ENCODE measurements around the gene LAGE3. TPM values are rescaled to one million over a fixed set of nuclear protein-coding genes. Genes with fewer than 3 reads are reported as not detected.

The LAGE3 gene
- total RNA-seq (2022; extraction: Qiagen RNA extraction; ENCODE audit: low read depth): 44.8 to 69.5 TPM (median 62.9 TPM) in 5 replicates

GRCh38 chrX:154478728-154479622 lies at the start of gene LAGE3:
Gene LAGE3 (minus strand): TSS chrX:154479281. CDS start chrX:154478915, 366 bp downstream.

GRCh38 chrX:154515966-154516655 lies 37.0 kb upstream of the LAGE3 start, which contains the start of gene FAM3A:
Gene FAM3A (minus strand): TSS chrX:154516232. CDS start chrX:154515772, 460 bp downstream.

DNA sequence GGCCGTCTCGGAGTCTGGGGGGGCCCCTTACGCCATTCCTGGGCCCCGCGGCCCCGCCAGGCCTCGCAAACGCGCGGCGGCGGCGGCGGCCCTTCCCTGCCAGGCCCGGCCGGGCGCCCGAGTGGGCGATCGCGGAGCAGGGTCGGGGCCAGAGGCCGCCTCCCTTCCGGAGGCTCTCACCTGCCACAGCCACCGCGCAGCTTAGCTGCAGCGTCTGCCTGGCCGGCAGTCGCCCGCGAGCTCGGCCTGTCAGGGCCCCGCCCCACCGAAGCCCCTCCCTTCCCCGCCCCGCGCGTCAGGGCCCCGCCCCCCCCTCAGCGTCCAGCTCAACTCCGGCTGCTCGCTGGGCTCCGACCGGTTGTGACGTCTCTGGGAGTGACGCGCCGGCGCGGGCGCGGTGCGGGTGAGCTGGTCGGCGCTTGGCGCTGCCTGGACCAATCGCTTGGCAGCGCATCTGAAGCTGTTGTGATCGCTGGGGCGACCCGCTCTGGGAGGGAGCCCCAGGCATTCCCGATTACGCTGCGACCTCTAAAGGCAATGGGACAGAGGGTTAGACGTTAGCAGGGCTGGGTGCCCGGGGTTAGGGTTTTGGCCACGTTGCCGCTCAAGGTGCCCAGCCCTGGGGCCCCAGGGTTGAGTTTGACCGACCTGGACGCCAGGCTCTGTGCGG lies 11.5 kb upstream of the LAGE3 start, which contains the start of gene SLC10A3:
Gene SLC10A3, minus strand, starts transcription at position 216 of the 670 bp plus-strand sequence. CDS start 1,689 bp downstream, outside the sequence.

DNA sequence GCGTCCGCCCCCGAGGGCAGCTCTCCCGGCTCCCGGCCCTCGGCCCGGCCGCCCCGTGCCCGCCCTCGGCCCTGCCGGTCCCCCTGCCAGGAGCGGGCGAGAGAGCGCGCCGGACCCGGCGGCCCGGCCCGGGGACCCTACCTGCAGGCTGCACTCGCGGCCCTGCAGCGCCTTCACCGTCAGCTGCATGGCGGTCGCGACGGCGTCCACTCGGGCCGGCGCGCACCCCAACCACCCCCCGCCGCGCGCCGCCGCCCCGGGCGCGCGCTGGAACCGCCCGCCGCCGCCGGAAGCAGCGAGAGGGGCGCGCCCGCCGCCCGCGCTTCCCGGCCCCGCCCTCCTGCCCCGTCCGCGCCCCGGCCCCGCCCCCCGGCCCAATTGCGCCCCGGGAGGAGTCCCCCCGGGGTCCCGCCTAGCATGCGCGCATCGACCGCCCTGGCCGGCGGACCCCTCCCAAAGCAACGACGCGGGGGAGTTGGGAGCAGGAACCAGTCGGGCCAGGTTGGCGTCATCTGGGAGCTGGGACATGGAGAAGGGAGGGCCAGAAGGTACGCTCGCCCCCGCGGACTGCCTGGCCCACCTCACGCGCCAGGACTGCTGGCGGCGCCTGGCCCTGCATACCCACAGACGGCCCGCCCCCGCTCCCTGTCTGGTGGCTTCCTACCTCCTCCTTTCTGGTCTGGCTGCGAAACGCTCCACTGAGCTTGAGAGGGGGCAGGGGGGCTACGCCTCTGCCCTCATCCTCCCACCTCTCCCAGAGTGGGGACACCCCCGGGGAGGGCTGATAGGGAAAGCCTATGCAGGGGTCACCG lies 7.5 kb upstream of the LAGE3 start, which contains the start of gene UBL4A:
Gene UBL4A, minus strand, starts transcription at position 220 of the 812 bp plus-strand sequence. Its CDS starts 31 bp downstream, at position 189.

DNA sequence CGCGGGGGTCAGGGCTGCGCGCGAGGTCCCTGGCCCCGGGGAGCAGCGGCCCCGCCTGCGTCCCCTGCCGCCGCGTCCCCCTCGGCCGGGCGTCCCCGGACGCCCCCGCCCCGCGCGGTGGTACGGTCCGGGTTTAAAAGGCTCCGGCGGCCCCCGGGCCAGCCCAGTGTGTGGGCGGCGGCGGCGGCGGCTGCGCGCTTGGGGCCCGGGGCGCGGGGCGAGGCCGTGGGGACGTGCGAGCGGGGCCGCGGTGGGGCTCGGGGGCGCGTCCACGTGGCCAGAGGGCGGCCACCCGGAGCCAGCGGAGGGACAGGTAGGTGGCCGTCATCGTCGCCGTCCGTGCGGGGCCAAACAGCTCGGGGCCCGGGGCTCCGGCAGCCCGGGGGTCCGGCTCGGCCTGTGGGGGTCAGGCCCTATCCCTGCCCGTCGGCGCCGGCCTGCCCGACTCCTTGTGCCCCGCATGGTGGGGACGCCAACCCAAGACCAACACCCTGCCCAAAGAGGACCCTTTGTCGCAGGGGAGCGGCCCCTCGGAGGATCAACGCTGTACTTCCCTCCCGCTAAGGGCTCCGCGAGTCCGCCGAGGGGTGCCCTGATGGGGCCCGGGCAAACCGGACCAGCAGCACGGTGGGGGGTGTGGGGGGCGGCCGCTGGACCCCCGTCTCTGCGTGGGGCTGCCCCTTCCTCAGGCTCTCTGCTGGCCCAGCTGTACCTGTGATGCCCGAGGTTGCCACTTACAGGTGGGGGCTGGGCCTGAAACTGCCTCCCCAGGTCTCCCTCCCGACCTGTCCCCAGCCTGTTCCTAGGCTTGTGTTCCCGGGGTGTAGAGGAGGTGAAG lies 20.7 kb downstream of the LAGE3 start, which contains the start of gene PLXNA3:
Gene PLXNA3, plus strand, starts transcription at position 166 of the 838 bp plus-strand sequence. CDS start 1,903 bp downstream, outside the sequence.

DNA sequence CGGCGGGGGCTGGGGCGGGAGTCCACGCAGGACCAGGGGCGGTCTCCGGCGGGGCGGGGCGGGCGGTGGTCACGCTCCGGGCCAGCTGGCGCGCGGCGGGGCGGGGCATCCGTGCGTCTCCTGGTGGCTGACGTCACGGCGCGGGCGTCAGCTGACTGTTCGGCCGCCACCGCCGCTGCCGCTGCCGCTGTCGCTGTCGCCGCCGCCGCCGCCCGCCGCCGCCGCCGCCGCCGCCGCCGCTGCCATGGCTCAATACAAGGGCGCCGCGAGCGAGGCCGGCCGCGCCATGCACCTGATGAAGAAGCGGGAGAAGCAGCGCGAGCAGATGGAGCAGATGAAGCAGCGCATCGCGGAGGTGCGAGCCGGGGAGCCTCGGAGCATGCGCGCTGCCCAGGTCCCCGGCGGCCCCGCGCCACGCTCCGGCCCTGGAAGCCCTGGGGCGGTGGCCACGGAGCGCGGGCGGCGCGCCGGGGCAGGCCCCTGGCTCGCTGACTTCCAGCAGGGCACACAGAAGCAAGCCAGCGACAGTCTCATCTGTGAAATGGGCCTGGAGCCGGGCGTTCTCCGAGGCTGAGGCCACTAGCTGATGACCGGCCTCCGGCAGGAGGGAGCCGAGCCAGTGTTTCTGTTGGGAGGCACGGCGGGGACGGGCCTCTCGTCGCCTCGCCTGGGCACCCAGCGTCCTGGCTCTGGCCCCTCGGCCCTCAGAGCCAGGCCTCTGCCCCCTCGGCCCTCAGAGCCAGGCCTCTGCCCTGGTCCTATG lies 34.9 kb downstream of the LAGE3 start, which contains the start of gene FAM50A:
Gene FAM50A, plus strand, starts transcription at position 150 of the 763 bp plus-strand sequence. Its CDS starts 95 bp downstream, at position 245.

GRCh38 chrX:154436983-154437752 lies 41.9 kb downstream of the LAGE3 start, which contains the start of gene GDI1:
Gene GDI1 (plus strand): TSS chrX:154437154. CDS start chrX:154437255, 101 bp downstream.

DNA sequence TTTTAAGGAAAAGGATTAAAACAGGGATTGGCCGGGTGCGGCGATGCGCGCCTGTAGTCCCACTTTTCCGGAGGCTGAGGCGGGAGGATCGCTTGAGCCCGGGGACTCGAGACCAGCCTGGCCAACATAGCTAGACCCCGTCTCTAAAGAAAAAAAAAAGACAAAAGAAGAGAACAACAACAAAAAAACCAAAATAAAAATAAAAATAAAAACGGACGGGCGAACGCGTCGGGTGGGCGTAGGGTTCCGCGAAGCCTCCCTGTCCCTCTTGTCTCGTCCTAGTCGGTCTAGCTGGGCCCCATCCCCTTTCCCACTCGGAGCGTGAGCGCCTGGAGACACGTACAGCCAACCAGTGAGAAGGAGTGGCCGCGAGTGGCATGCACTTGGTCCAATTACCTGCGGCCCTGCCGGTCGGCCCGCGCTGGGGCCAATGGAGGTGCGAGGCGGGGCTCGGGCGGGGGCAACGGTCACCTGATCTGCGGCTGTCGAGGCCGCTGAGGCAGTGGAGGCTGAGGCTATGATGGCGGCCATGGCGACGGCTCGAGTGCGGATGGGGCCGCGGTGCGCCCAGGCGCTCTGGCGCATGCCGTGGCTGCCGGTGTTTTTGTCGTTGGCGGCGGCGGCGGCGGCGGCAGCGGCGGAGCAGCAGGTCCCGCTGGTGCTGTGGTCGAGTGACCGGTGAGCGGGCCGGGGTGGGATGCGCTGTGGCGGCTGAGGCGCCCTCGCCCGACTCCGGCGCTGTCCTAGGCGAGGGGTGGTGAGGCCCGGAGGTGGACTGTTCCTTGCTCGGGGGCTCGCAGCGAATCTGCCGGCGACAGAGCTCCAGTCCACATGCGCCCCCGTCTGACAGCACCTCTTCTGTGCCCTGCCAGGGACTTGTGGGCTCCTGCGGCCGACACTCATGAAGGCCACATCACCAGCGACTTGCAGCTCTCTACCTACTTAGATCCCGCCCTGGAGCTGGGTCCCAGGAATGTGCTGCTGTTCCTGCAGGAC lies 50.6 kb downstream of the LAGE3 start, which contains the start of gene ATP6AP1:
Gene ATP6AP1, plus strand, starts transcription at position 502 of the 996 bp plus-strand sequence. Its CDS starts 16 bp downstream, at position 518.

Other genes starting within 250 kb of the LAGE3 start
- not detected in 5 replicates for gene OPN1MW3, start 221.7 kb downstream of the LAGE3 start, total RNA-seq (2022; extraction: Qiagen RNA extraction; ENCODE audit: low read depth)
- not detected in 5 replicates for gene TEX28, start 184.2 kb downstream of the LAGE3 start, total RNA-seq (2022; extraction: Qiagen RNA extraction; ENCODE audit: low read depth)
- gene TKTL1, start 183.5 kb downstream of the LAGE3 start, total RNA-seq (2022; extraction: Qiagen RNA extraction; ENCODE audit: low read depth): 0.06 to 0.23 TPM in 2 of 5 replicates, not detected in the others
- gene FLNA, start 104.6 kb downstream of the LAGE3 start, total RNA-seq (2022; extraction: Qiagen RNA extraction; ENCODE audit: low read depth): 1,489 to 1,751 TPM (median 1,561 TPM) in 5 replicates
- 137 to 159 TPM (median 152 TPM) in 5 replicates for gene EMD, start 100.0 kb downstream of the LAGE3 start, total RNA-seq (2022; extraction: Qiagen RNA extraction; ENCODE audit: low read depth)
- gene RPL10, start 80.9 kb downstream of the LAGE3 start, total RNA-seq (2022; extraction: Qiagen RNA extraction; ENCODE audit: low read depth): 4,944 to 5,934 TPM (median 5,259 TPM) in 5 replicates
- gene DNASE1L1, start 70.0 kb downstream of the LAGE3 start, total RNA-seq (2022; extraction: Qiagen RNA extraction; ENCODE audit: low read depth): 26.5 to 29.9 TPM (median 27.4 TPM) in 5 replicates
- gene TAFAZZIN, start 67.7 kb downstream of the LAGE3 start, total RNA-seq (2022; extraction: Qiagen RNA extraction; ENCODE audit: low read depth): 26.6 to 37.0 TPM (median 35.2 TPM) in 5 replicates
- 82.2 to 107 TPM (median 102 TPM) in 5 replicates for gene ATP6AP1, start 50.6 kb downstream of the LAGE3 start, total RNA-seq (2022; extraction: Qiagen RNA extraction; ENCODE audit: low read depth)
- 92.2 to 99.4 TPM (median 97.5 TPM) in 5 replicates for gene GDI1, start 42.1 kb downstream of the LAGE3 start, total RNA-seq (2022; extraction: Qiagen RNA extraction; ENCODE audit: low read depth)
- 94.9 to 121 TPM (median 111 TPM) in 5 replicates for gene FAM50A, start 35.1 kb downstream of the LAGE3 start, total RNA-seq (2022; extraction: Qiagen RNA extraction; ENCODE audit: low read depth)
- gene PLXNA3, start 21.0 kb downstream of the LAGE3 start, total RNA-seq (2022; extraction: Qiagen RNA extraction; ENCODE audit: low read depth): 5.4 to 17.5 TPM (median 12.2 TPM) in 5 replicates
- 64.6 to 70.4 TPM (median 66.2 TPM) in 5 replicates for gene UBL4A, start 7.3 kb upstream of the LAGE3 start, total RNA-seq (2022; extraction: Qiagen RNA extraction; ENCODE audit: low read depth)
- 35.4 to 42.5 TPM (median 38.9 TPM) in 5 replicates for gene SLC10A3, start 11.3 kb upstream of the LAGE3 start, total RNA-seq (2022; extraction: Qiagen RNA extraction; ENCODE audit: low read depth)
- gene FAM3A, start 37.0 kb upstream of the LAGE3 start, total RNA-seq (2022; extraction: Qiagen RNA extraction; ENCODE audit: low read depth): 37.8 to 47.0 TPM (median 42.4 TPM) in 5 replicates
- 1,297 to 1,681 TPM (median 1,624 TPM) in 5 replicates for gene G6PD, start 67.6 kb upstream of the LAGE3 start, total RNA-seq (2022; extraction: Qiagen RNA extraction; ENCODE audit: low read depth)
- gene IKBKG, start 68.3 kb upstream of the LAGE3 start, total RNA-seq (2022; extraction: Qiagen RNA extraction; ENCODE audit: low read depth): 33.0 to 45.1 TPM (median 42.9 TPM) in 5 replicates
- not detected in 5 replicates for gene CTAG1A, start 105.9 kb upstream of the LAGE3 start, total RNA-seq (2022; extraction: Qiagen RNA extraction; ENCODE audit: low read depth)
- gene CTAG1B, start 140.0 kb upstream of the LAGE3 start, total RNA-seq (2022; extraction: Qiagen RNA extraction; ENCODE audit: low read depth): not detected in 5 replicates
- not detected in 5 replicates for gene CTAG2, start 174.3 kb upstream of the LAGE3 start, total RNA-seq (2022; extraction: Qiagen RNA extraction; ENCODE audit: low read depth)

Data from A549 treated with DMSO at 1 μM for 4 hours (cell line).